HG03571 (cell line): Measurements from ENCODE around the gene HOXD12.

Experiments
- ATAC-seq: cut with Tn5 transposase; IDR thresholded peaks from one replicate; pipeline ENCODE4 v1.9.1; 2021; ENCODE audit not compliant: unreplicated experiment

Gene HOXD12

GRCh38 chr2:176147210-176147799 is 47.7 kb downstream of the HOXD12 start:
- ATAC-seq: no peak

DNA sequence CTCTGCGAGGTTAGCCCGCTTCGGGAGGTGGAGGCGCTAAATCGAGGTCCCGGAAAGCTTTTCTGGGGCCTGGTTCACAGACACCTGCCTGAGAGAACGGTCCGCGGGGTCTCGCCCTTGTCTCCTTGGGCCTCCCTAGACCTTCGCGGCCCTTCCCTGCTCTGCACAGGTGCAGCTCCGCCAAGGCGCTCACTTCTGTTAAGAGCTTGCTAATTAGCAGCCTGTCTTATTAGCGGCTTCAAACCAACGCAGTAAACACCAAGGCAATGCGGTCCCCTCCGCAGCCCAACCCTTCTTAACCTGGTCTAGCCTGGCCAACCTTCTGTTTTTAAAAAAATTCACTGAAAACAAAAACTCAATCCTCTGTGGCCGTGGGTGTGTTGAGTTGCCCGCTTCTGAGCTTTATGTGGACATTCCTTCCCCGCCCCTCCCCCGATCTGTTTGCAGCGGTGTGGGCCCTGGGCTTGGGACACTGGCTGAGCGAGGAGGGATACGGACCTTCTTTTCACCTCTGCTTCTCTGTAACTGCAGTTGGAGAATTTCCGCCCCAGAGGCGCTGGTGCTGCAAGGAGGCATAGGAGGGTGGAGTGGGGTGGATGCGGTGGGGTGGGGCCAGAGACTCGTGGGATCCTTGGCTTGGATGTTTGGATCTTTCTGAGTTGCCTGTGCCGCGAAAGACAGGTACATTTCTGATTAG is 48.4 kb downstream of the HOXD12 start:
- ATAC-seq: no peak

DNA sequence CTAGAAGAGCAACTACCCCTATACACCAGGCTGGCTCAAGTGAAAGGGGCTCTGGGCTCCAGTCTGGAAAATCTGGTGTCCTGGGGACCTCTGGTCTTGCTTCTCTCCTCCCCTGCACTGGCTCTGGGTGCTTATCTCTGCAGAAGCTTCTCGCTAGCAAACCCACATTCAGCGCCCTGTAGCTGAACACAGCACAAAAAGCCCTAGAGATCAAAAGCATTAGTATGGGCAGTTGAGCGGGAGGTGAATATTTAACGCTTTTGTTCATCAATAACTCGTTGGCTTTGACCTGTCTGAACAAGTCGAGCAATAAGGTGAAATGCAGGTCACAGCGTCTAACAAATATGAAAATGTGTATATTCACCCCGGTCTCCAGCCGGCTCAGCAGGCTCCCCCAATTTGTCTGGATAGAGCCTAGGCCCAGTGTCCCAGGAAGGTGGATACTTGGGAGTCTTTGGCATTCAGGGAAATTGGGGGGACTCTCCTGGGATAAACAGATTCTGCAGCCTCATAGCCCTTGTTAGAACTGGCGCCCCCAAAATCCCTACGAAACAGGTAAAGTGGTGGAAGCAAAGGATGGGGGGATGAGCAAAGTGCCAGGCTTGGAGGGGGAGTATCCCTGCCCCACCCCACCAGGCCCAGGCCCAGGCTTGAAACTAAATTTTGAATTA is 49.3 kb downstream of the HOXD12 start:
- no peak for ATAC-seq

- ATAC-seq: no peak
These were observed 49.9 kb downstream of the HOXD12 start for GRCh38 chr2:176149481-176149938.

DNA sequence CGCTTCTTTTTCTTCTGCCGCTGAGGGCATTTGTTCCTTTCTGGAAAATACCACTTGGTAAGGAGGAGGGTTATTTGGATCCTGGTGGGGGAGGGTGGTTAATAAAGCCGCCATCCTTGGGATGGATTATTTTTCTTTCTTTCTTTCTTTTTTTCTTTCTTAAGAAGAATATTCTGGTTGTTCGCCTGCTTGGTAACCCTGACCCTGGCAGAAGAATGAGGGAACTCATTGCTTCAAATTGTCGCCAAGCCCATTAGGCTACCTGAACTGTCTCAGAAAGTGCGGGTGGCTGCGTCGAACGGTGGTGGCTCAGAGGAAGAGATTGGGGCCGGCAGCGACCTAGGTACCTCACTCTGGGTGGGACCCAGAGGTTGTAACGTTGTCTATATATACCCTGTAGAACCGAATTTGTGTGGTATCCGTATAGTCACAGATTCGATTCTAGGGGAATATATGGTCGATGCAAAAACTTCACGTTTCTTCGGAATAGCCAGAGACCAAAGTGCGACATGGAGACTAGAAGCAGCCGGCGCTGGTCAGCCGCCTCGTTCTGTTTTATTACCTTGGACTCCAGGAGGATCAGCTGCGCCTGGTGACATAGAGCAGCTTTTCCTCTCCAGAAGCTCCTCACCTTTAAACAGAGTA is 50.5 kb downstream of the HOXD12 start:
- no peak for ATAC-seq

- ATAC-seq: no peak
These were observed 51.2 kb downstream of the HOXD12 start for GRCh38 chr2:176150584-176151441.

DNA sequence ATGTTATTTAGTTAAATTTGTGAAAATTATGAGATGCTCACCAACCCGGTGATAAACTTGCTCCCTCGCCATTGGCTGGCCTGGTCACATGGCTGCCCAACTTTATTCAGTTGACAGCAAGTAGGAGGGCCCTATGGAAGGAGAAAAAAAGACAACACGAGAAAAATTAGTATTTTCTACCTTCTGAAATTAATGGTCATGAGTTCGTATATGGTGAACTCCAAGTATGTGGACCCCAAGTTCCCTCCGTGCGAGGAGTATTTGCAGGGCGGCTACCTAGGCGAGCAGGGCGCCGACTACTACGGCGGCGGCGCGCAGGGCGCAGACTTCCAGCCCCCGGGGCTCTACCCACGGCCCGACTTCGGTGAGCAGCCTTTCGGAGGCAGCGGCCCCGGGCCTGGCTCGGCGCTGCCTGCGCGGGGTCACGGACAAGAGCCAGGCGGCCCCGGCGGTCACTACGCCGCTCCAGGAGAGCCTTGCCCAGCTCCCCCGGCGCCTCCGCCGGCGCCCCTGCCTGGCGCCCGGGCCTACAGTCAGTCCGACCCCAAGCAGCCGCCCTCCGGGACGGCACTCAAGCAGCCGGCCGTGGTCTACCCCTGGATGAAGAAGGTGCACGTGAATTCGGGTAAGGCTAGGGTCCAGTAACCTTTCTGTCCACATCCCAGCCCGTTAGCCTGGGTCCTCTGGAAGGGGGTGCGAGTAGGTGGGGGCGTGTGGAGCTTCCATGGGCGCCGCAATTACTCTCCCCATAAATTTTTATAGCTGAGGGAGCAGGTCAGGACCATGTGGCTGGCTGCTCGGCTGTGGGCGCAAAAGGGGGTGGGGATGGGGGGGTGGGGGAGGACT is 52.1 kb downstream of the HOXD12 start, which contains the start of gene HOXD4:
Gene HOXD4 (plus strand): TSS at position 109 of the 846 bp plus-strand sequence. CDS start 84 bp downstream, at position 193.
- no peak for ATAC-seq
